HEK293T (cell line): ENCODE measurements around the gene CCDC57.

ENCODE experiments used
- BHLHE40 ChIP-seq: fragments of 450-650 bp; IDR thresholded peaks from 2 replicates; pipeline ENCODE4 v1.6.1; 2016; ENCODE audit warnings: mild to moderate bottlenecking, moderate library complexity, borderline replicate concordance
- FOXA1 ChIP-seq: fragments of 450-650 bp; IDR thresholded peaks from 2 replicates; pipeline ENCODE4 v1.6.1; 2016; ENCODE audit warnings: mild to moderate bottlenecking
- FOXK2 ChIP-seq: fragments of 450-650 bp; IDR thresholded peaks from 2 replicates; pipeline ENCODE4 v1.6.1; 2016; ENCODE audit warnings: mild to moderate bottlenecking
- PKNOX1 ChIP-seq: fragments of 450-650 bp; IDR thresholded peaks from 2 replicates; pipeline ENCODE4 v1.6.1; 2016
- SP1 ChIP-seq: fragments of 450-650 bp; IDR thresholded peaks from 2 replicates; pipeline ENCODE4 v1.6.1; 2017
- TARDBP ChIP-seq: fragments of 450-650 bp; IDR thresholded peaks from 2 replicates; pipeline ENCODE4 v1.6.1; 2016

GRCh38 chr17:82246040-82246364 lies 33.4 kb upstream of the CCDC57 start:
- TF ChIP-seq TARDBP (no peak), SP1 (no peak), PKNOX1 (no peak), FOXK2 (no peak), FOXA1 (no peak), BHLHE40 (no peak)
